ENCODE results near the gene CAPN11. TPM values are rescaled to one million over a fixed set of nuclear protein-coding genes. Genes with fewer than 3 reads are reported as not detected.

CAPN11 gene
- total RNA-seq, 1 experiment from 2014 or later: 0.28 TPM

DNA sequence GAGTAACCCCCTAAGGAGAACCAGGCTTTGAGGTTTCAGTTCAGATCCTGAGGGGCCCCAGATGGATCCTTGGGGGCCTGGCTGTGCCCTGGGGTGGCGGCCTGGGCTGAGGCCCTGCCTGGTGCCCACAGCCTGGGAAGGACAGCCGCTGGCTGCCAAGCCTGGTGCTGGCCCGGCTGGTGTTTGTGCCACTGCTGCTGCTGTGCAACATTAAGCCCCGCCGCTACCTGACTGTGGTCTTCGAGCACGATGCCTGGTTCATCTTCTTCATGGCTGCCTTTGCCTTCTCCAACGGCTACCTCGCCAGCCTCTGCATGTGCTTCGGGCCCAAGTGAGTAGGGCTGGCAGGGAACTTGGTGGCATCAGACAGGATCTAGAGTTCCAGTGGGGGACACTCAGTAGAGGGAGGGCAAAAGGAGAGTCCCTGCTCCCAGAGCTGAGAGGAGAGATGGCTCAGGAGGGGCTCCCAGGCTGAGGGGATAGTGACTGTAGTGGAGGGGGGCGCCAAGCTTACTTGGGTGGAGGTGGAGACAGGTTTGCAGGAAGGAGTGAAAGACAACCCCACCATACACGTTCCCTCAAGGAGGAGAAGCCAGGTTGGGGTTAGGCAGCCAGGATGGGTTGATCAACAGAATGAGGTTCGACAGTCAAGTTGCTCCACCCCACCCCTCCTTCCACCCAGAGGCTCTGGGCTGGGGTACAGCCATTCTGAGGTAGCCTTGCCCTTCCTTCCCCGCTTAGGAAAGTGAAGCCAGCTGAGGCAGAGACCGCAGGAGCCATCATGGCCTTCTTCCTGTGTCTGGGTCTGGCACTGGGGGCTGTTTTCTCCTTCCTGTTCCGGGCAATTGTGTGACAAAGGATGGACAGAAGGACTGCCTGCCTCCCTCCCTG, 74.3 kb downstream of the CAPN11 start:
- Mint-ChIP-seq H3K4me1 (peaks cover 29 to 33% of the 10 kb centered on the region in 2 experiments), H3K27me3 (ENCODE audit: low read depth) (no peaks in the 10 kb centered on the region), H3K9me3 (no peaks in the 10 kb centered on the region; a peak in 1 of 5 replicates), H3K4me3 (peak overlapping the region in 1 of 2 experiments; percentile 28; a peak in 1 of 5 replicates), H3K27ac (peak overlapping the region; percentile 2 to 96 (median 47); a peak in 4 of 7 replicates), H3K36me3 (ENCODE audit: insufficient read depth in 1 of 3, low read depth in 3 of 3) (peaks cover 51 to 74% (median 71%) of the 10 kb centered on the region in 3 experiments)
- H2AK5ac ChIP-seq (ENCODE audit: insufficient read length, low read length): no peak overlapping the region
- H3K27me3 ChIP-seq (ENCODE audit: insufficient read depth, low read length): no peaks in the 10 kb centered on the region
- DNase-seq: no peak
- TF ChIP-seq, protein P1, sequence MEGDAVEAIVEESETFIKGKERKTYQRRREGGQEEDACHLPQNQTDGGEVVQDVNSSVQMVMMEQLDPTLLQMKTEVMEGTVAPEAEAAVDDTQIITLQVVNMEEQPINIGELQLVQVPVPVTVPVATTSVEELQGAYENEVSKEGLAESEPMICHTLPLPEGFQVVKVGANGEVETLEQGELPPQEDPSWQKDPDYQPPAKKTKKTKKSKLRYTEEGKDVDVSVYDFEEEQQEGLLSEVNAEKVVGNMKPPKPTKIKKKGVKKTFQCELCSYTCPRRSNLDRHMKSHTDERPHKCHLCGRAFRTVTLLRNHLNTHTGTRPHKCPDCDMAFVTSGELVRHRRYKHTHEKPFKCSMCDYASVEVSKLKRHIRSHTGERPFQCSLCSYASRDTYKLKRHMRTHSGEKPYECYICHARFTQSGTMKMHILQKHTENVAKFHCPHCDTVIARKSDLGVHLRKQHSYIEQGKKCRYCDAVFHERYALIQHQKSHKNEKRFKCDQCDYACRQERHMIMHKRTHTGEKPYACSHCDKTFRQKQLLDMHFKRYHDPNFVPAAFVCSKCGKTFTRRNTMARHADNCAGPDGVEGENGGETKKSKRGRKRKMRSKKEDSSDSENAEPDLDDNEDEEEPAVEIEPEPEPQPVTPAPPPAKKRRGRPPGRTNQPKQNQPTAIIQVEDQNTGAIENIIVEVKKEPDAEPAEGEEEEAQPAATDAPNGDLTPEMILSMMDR (conservative IDR thresholded peaks at IDR 0.05): no peak
- no peak overlapping the region for H2AFZ ChIP-seq (ENCODE audit: low read length)
- no peak overlapping the region for H3K23ac ChIP-seq (ENCODE audit: insufficient read length, low read depth, low read length)
- H3K9me3 ChIP-seq (ENCODE audit: control insufficient read depth, low read depth, low read length): no peaks in the 10 kb centered on the region
- no peak overlapping the region for H2BK120ac ChIP-seq (ENCODE audit: low read depth, low read length, poor library complexity, severe bottlenecking)
- no peak overlapping the region for H3K27ac ChIP-seq (ENCODE audit: insufficient read length, low read depth, low read length)
- no peak overlapping the region for H4K91ac ChIP-seq (ENCODE audit: insufficient read length, low read depth, low read length)
- no peak overlapping the region for H2BK12ac ChIP-seq (ENCODE audit: insufficient read length, low read depth, low read length)
- no peak overlapping the region for H2BK5ac ChIP-seq (ENCODE audit: insufficient read length, low read length)
- no peaks in the 10 kb centered on the region for H3K79me1 ChIP-seq (ENCODE audit: insufficient read depth, low read depth, low read length, poor library complexity, severe bottlenecking)
- no peak overlapping the region for H2BK15ac ChIP-seq (ENCODE audit: low read depth, low read length)
- H3K79me2 ChIP-seq (ENCODE audit: insufficient read depth, low read length): no peaks in the 10 kb centered on the region
- H4K8ac ChIP-seq (replicated peaks; ENCODE audit: insufficient read length, low read depth, low read length): no peak overlapping the region
- no peak overlapping the region for H3T11ph ChIP-seq (ENCODE audit: low read length)
- no peak overlapping the region for H3K56ac ChIP-seq (ENCODE audit: insufficient read length, low read depth, low read length)
- no CpG with 5 or more reads among the region's 16 CpGs for WGBS (ENCODE audit: extremely low coverage, insufficient read length, low lambda C conversion rate)
- H4K5ac ChIP-seq (ENCODE audit: insufficient read length, low read depth, low read length): no peak overlapping the region
- peaks cover 3% of the 10 kb centered on the region for H3K23me2 ChIP-seq (ENCODE audit: insufficient read length, low read depth, low read length, poor library complexity, severe bottlenecking)
- no peak overlapping the region for H2BK20ac ChIP-seq (ENCODE audit: low read depth, low read length, poor library complexity, severe bottlenecking)
- H3K18ac ChIP-seq (ENCODE audit: insufficient read length, low read depth, low read length): no peak overlapping the region
- no peaks in the 10 kb centered on the region; the same call in 1 of the 2 replicates for H3K4me1 ChIP-seq (ENCODE audit: insufficient read depth, low read length)
- H3K4me2 ChIP-seq (ENCODE audit: insufficient read depth, insufficient read length, low read length): no peak overlapping the region
- H3K4ac ChIP-seq (ENCODE audit: low read depth, low read length): no peak overlapping the region
- no peaks in the 10 kb centered on the region for H4K20me1 ChIP-seq (ENCODE audit: control insufficient read depth, insufficient read depth, insufficient read length)
- no peak overlapping the region for H3K9ac ChIP-seq (ENCODE audit: extremely low read depth, insufficient read length, low read length)
- H3K14ac ChIP-seq (ENCODE audit: insufficient read depth, low read length): no peak overlapping the region

Data from H9 (cell line).